Astrocyte (in vitro differentiated cells and primary cell): Measurements from ENCODE around the gene PI4KA.

Source experiments
- EZH2 ChIP-seq: IDR thresholded peaks from 2 replicates; pipeline ENCODE4 v1.6.1; 2012; ENCODE audit warnings: mild to moderate bottlenecking, low read length, inconsistent platforms; ENCODE audit not compliant: insufficient read depth
- TF ChIP-seq, protein P1 (sequence below): IDR thresholded peaks from 2 replicates; pipeline ENCODE4 v1.5.1; 2011; ENCODE audit warnings: low read depth, mild to moderate bottlenecking, inconsistent platforms, low read length, moderate library complexity; ENCODE audit not compliant: insufficient read depth

DNA sequence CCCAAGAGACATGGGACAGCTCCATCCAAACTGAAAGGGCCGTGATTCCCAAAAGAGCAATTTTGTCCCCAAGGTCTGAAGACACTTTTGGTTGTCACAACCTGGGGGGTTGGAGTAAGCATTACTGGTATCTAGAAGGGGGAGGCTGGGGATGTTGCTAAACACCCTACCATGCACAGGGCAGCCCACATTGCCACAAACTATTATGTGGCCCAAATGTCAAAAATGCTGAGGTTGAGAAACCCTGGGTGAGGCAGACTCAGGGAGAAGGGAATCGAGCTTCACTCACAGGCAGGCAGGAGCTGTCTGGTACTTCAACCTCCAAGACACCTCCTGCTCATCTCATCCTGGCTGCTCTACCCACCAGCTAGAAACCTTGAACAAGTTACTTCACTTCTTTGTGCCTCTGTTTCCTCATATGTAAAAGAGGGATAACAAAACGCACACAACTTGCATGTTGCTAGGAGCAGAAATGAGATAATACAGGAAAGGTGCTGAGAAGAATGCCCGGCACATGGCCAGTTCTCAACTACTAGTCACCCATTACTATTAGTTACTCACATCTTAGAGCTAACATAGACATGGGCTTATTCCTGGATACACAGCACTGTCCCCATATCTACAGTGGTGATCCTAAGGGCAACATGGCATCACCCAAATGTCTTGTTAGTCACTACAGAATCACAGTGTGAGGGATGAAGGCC lies 75.9 kb downstream of the PI4KA start:
- TF ChIP-seq, protein P1, sequence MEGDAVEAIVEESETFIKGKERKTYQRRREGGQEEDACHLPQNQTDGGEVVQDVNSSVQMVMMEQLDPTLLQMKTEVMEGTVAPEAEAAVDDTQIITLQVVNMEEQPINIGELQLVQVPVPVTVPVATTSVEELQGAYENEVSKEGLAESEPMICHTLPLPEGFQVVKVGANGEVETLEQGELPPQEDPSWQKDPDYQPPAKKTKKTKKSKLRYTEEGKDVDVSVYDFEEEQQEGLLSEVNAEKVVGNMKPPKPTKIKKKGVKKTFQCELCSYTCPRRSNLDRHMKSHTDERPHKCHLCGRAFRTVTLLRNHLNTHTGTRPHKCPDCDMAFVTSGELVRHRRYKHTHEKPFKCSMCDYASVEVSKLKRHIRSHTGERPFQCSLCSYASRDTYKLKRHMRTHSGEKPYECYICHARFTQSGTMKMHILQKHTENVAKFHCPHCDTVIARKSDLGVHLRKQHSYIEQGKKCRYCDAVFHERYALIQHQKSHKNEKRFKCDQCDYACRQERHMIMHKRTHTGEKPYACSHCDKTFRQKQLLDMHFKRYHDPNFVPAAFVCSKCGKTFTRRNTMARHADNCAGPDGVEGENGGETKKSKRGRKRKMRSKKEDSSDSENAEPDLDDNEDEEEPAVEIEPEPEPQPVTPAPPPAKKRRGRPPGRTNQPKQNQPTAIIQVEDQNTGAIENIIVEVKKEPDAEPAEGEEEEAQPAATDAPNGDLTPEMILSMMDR, result no peak
- no peak for TF ChIP-seq EZH2
